ENCODE measurements around the gene TLK2. TPM values are rescaled to one million over a fixed set of nuclear protein-coding genes. Genes with fewer than 3 reads are reported as not detected.
"Not testable (repeated sequence)": the region's sequence is repeated elsewhere in the genome, so short reads cannot be mapped to it uniquely, and the experiment has no call there.

The TLK2 gene
- polyA plus RNA-seq, 4 donors = 61.2 to 88.5 (median 65.8) TPM

- not testable (repeated sequence) for DNase-seq (ENCODE audit: low read depth in 4 of 4, low spot score in 3 of 4)
Observed at GRCh38 chr17:62552851-62553659, 74.4 kb downstream of the TLK2 start.

- DNase-seq (ENCODE audit: low read depth in 4 of 4, low spot score in 3 of 4) = not testable (repeated sequence)
Observed at GRCh38 chr17:62557532-62557931, 78.9 kb downstream of the TLK2 start.

- DNase-seq (ENCODE audit: low read depth in 4 of 4, low spot score in 3 of 4) = not testable (repeated sequence)
Observed at GRCh38 chr17:62558941-62559340, 80.3 kb downstream of the TLK2 start.

- not testable (repeated sequence) for DNase-seq (ENCODE audit: low read depth in 4 of 4, low spot score in 3 of 4)
Observed at GRCh38 chr17:62560971-62561370, 82.3 kb downstream of the TLK2 start.

GRCh38 chr17:62562656-62563055 lies 84.0 kb downstream of the TLK2 start:
- no peak for DNase-seq (ENCODE audit: low read depth in 4 of 4, low spot score in 3 of 4)

GRCh38 chr17:62565817-62566216 lies 87.2 kb downstream of the TLK2 start:
- DNase-seq (ENCODE audit: low read depth in 4 of 4, low spot score in 3 of 4) = no peak

GRCh38 chr17:62566996-62567578 lies 88.5 kb downstream of the TLK2 start:
- DNase-seq (ENCODE audit: low read depth in 4 of 4, low spot score in 3 of 4) = no peak

GRCh38 chr17:62572488-62572887 lies 93.9 kb downstream of the TLK2 start:
- no peak for DNase-seq (ENCODE audit: low read depth in 4 of 4, low spot score in 3 of 4)

GRCh38 chr17:62572888-62573401 lies 94.3 kb downstream of the TLK2 start:
- peak in 2 of 4 donors; percentile 15 to 20 for DNase-seq (ENCODE audit: low read depth in 4 of 4, low spot score in 3 of 4)

GRCh38 chr17:62573480-62574117 lies 95.0 kb downstream of the TLK2 start:
- DNase-seq (ENCODE audit: low read depth in 4 of 4, low spot score in 3 of 4) = no peak

- DNase-seq (ENCODE audit: low read depth in 4 of 4, low spot score in 3 of 4) = no peak
Observed at GRCh38 chr17:62576382-62576781, 97.8 kb downstream of the TLK2 start.

- no peak for DNase-seq (ENCODE audit: low read depth in 4 of 4, low spot score in 3 of 4)
Observed at GRCh38 chr17:62578757-62579487, 100.3 kb downstream of the TLK2 start.

- DNase-seq (ENCODE audit: low read depth in 4 of 4, low spot score in 3 of 4) = no peak
Observed at GRCh38 chr17:62580947-62581346, 102.3 kb downstream of the TLK2 start.

- no peak for DNase-seq (ENCODE audit: low read depth in 4 of 4, low spot score in 3 of 4)
Observed at GRCh38 chr17:62581764-62582163, 103.1 kb downstream of the TLK2 start.

GRCh38 chr17:62587554-62587953 lies 108.9 kb downstream of the TLK2 start:
- DNase-seq (ENCODE audit: low read depth in 4 of 4, low spot score in 3 of 4) = no peak

- DNase-seq (ENCODE audit: low read depth in 4 of 4, low spot score in 3 of 4) = no peak
Observed at GRCh38 chr17:62588109-62588508, 109.5 kb downstream of the TLK2 start.

GRCh38 chr17:62591333-62591732 lies 112.7 kb downstream of the TLK2 start:
- no peak for DNase-seq (ENCODE audit: low read depth in 4 of 4, low spot score in 3 of 4)

- not testable (repeated sequence) for DNase-seq (ENCODE audit: low read depth in 4 of 4, low spot score in 3 of 4)
Observed at GRCh38 chr17:62591822-62592221, 113.2 kb downstream of the TLK2 start.

GRCh38 chr17:62592341-62593099 lies 113.9 kb downstream of the TLK2 start:
- DNase-seq (ENCODE audit: low read depth in 4 of 4, low spot score in 3 of 4) = no peak

- DNase-seq (ENCODE audit: low read depth in 4 of 4, low spot score in 3 of 4) = no peak
Observed at GRCh38 chr17:62595484-62595883, 116.9 kb downstream of the TLK2 start.
